OCI-LY1 (cell line): ENCODE data around the gene FDX2.

ENCODE experiments used
- EZH2 ChIP-seq: fragments of 200-600 bp; sonication (generic), shearing (Covaris generic); IDR thresholded peaks from 2 replicates; pipeline ENCODE4 v1.8.0; 2017; ENCODE audit warnings: borderline replicate concordance, mixed run types, mild to moderate bottlenecking, antibody characterized with exemption, low read length, moderate library complexity, mixed read lengths
- TF ChIP-seq, protein P1 (sequence below): fragments of 200-600 bp; sonication (generic), shearing (Covaris generic); IDR thresholded peaks from 2 replicates; pipeline ENCODE4 v1.5.1; 2017; ENCODE audit warnings: mild to moderate bottlenecking, antibody characterized with exemption, low read length, moderate library complexity, mixed read lengths

DNA sequence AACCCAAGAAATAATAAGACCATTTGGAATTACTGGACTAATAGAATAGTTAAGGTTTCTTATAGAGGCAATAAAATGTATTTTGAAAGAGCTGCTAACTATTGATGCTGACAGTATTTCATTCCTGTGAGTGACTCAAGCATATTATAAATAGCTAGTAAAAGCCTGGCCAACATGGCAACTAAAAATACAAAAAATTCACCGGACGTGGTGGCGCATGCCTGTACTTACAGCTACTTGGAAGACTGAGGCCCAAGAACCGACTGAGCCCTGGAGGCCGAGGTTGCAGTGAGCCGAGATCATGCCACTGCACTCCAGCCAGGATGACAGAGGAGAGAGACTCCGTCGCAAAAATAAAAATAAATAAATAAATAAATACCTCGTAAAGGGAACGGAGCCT lies 29.0 kb upstream of the FDX2 start:
- TF ChIP-seq, protein P1, sequence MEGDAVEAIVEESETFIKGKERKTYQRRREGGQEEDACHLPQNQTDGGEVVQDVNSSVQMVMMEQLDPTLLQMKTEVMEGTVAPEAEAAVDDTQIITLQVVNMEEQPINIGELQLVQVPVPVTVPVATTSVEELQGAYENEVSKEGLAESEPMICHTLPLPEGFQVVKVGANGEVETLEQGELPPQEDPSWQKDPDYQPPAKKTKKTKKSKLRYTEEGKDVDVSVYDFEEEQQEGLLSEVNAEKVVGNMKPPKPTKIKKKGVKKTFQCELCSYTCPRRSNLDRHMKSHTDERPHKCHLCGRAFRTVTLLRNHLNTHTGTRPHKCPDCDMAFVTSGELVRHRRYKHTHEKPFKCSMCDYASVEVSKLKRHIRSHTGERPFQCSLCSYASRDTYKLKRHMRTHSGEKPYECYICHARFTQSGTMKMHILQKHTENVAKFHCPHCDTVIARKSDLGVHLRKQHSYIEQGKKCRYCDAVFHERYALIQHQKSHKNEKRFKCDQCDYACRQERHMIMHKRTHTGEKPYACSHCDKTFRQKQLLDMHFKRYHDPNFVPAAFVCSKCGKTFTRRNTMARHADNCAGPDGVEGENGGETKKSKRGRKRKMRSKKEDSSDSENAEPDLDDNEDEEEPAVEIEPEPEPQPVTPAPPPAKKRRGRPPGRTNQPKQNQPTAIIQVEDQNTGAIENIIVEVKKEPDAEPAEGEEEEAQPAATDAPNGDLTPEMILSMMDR, result no peak
- no peak for TF ChIP-seq EZH2
